C4-2B (cell line): ENCODE results near the gene TOP1.

ENCODE experiments used
- H3K27ac ChIP-seq: fragments of 450-650 bp; 2 replicates; pipeline ENCODE4 v1.5.1; 2017
- CTCF ChIP-seq: fragments of 450-650 bp; conservative IDR thresholded peaks from 2 replicates; pipeline ENCODE4 v1.5.1; 2017; ENCODE audit warnings: mild to moderate bottlenecking
- ZFX ChIP-seq: fragments of 450-650 bp; IDR thresholded peaks from 2 replicates; pipeline ENCODE4 v1.6.1; 2017

TOP1 gene

GRCh38 chr20:41063442-41063841 lies 34.8 kb downstream of the TOP1 start:
- TF ChIP-seq CTCF (no peak), ZFX (no peak)
- no peak overlapping the region for H3K27ac ChIP-seq

- H3K27ac ChIP-seq = no peak overlapping the region
- TF ChIP-seq ZFX = no peak
- TF ChIP-seq CTCF = no peak
These were observed 35.8 kb downstream of the TOP1 start for GRCh38 chr20:41064377-41064776.

- TF ChIP-seq ZFX = no peak
- no peak for TF ChIP-seq CTCF
- H3K27ac ChIP-seq = no peak overlapping the region
These were observed 37.1 kb downstream of the TOP1 start for GRCh38 chr20:41065716-41066115.

- H3K27ac ChIP-seq = no peak overlapping the region
These were observed 40.2 kb downstream of the TOP1 start for GRCh38 chr20:41068806-41069205.

GRCh38 chr20:41072190-41072863 lies 43.7 kb downstream of the TOP1 start:
- no peak for TF ChIP-seq ZFX
- no peak for TF ChIP-seq CTCF
- H3K27ac ChIP-seq = no peak overlapping the region

More at GRCh38 chr20:41068806-41069205, 40.2 kb downstream of the TOP1 start:
- TF ChIP-seq CTCF (no peak), ZFX (no peak)

- H3K27ac ChIP-seq = no peak overlapping the region
- TF ChIP-seq CTCF (no peak), ZFX (no peak)
These were observed 44.3 kb downstream of the TOP1 start for GRCh38 chr20:41072915-41073314.

- no peak overlapping the region for H3K27ac ChIP-seq
- TF ChIP-seq CTCF (no peak), ZFX (no peak)
These were observed 45.8 kb downstream of the TOP1 start for GRCh38 chr20:41074441-41074840.
